Measurements from ENCODE around the gene PKP4. TPM values are rescaled to one million over a fixed set of nuclear protein-coding genes. Genes with fewer than 3 reads are reported as not detected.

PKP4 gene
- total RNA-seq, 1 experiment from 2014 or later = 55.2 TPM

DNA sequence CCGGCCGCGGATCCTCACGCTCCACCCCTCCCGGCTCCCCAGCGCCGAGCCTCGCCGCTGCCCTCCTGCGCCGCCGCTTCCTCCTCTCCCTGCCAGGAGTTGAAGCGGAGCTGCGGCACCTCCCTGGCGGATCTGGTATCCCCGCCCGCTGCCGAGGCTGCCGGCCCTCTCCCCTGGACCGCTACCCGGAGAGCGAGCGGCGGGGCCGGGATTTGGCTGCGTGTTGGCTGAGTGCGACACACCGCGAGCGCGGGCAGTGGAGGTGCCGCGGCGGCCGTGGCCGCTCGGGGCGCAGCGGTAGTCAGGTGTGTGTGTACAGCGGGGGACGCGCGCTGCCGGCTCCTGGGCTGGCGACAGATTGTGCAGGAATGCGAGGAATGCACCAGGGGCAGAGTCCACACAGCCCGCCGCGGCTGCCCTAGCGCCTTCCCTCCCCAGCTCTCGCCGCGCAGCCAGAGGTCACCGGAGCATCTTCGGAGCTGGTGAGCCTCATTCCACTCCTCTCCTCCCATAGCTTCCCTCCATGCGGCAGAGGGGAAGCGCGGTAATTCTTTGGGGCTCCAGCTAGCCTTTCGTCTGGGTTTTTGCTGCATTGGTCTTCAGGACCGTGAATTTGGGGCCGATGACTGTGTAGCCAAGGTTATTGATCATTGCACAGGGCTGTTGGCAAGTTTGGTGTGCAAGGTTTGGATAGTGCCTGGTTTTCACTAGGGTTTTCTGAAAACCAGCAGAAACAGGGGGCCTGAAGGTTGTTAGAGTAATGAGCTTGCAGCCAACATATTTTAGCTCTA lies 1.3 kb downstream of the PKP4 start (continued):
- TF ChIP-seq, protein P1, sequence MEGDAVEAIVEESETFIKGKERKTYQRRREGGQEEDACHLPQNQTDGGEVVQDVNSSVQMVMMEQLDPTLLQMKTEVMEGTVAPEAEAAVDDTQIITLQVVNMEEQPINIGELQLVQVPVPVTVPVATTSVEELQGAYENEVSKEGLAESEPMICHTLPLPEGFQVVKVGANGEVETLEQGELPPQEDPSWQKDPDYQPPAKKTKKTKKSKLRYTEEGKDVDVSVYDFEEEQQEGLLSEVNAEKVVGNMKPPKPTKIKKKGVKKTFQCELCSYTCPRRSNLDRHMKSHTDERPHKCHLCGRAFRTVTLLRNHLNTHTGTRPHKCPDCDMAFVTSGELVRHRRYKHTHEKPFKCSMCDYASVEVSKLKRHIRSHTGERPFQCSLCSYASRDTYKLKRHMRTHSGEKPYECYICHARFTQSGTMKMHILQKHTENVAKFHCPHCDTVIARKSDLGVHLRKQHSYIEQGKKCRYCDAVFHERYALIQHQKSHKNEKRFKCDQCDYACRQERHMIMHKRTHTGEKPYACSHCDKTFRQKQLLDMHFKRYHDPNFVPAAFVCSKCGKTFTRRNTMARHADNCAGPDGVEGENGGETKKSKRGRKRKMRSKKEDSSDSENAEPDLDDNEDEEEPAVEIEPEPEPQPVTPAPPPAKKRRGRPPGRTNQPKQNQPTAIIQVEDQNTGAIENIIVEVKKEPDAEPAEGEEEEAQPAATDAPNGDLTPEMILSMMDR (IDR thresholded peaks at IDR 0.05 in 2 of 3, conservative IDR thresholded peaks at IDR 0.05 in 1 of 3; ENCODE audit: borderline replicate concordance in 1 of 3, insufficient read depth in 1 of 3, low read depth in 2 of 3, low read length in 2 of 3) = peak in 2 of 3 experiments; percentile 40 to 45; a peak in 3 of 6 replicates
- TF ChIP-seq CEBPB (IDR thresholded peaks at IDR 0.05; ENCODE audit: low read depth) (no peak), YY1 (IDR thresholded peaks at IDR 0.05; ENCODE audit: extremely low read depth, insufficient replicate concordance, low read depth, low read length) (peak; percentile 3), SRF (IDR thresholded peaks at IDR 0.05; ENCODE audit: low read depth) (no peak)

DNA sequence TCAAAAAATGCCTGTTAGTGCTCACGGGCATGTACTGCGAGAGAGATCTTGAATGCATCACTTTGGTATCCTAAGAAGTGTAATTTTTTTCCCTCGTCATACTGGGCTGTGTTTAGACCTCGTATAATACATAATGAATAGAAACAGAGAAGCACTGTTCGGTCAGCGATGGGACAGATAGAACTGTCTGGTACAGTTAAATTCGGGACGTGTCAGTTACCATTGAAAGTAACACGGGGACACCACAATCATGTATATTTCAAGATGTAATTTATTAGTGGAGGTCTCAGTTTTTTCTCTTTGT lies 1.8 kb downstream of the PKP4 start:
- no peak for TF ChIP-seq JUND (IDR thresholded peaks at IDR 0.05)
- no peak for TF ChIP-seq CBX3 (IDR thresholded peaks at IDR 0.05; ENCODE audit: low read depth)
- no peak for TF ChIP-seq SP1 (IDR thresholded peaks at IDR 0.05; ENCODE audit: low read depth)
- TF ChIP-seq, protein P2, sequence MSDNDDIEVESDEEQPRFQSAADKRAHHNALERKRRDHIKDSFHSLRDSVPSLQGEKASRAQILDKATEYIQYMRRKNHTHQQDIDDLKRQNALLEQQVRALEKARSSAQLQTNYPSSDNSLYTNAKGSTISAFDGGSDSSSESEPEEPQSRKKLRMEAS (IDR thresholded peaks at IDR 0.05) = no peak
- no peak for TF ChIP-seq RAD21 (IDR thresholded peaks at IDR 0.05; ENCODE audit: low read depth)
- TF ChIP-seq POLR2AphosphoS5 (IDR thresholded peaks at IDR 0.05; ENCODE audit: low read depth, low read length) = no peak
- no peak for TF ChIP-seq CEBPB (IDR thresholded peaks at IDR 0.05; ENCODE audit: low read depth)
- no peak for TF ChIP-seq ELF1 (IDR thresholded peaks at IDR 0.05; ENCODE audit: borderline replicate concordance, low read depth)
- TF ChIP-seq, protein P3, sequence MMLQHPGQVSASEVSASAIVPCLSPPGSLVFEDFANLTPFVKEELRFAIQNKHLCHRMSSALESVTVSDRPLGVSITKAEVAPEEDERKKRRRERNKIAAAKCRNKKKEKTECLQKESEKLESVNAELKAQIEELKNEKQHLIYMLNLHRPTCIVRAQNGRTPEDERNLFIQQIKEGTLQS (IDR thresholded peaks at IDR 0.05) = no peak
- no peak for TF ChIP-seq POLR2A (IDR thresholded peaks at IDR 0.05; ENCODE audit: borderline replicate concordance, extremely low read depth, insufficient read depth, insufficient read length)
- no peak for TF ChIP-seq SIN3A (IDR thresholded peaks at IDR 0.05; ENCODE audit: low read depth)
- no peak for TF ChIP-seq EZH2 (IDR thresholded peaks at IDR 0.05)
- TF ChIP-seq, protein P1 (IDR thresholded peaks at IDR 0.05 in 2 of 3, conservative IDR thresholded peaks at IDR 0.05 in 1 of 3; ENCODE audit: borderline replicate concordance in 1 of 3, insufficient read depth in 1 of 3, low read depth in 2 of 3, low read length in 2 of 3) = no peak
- TF ChIP-seq, protein P4, sequence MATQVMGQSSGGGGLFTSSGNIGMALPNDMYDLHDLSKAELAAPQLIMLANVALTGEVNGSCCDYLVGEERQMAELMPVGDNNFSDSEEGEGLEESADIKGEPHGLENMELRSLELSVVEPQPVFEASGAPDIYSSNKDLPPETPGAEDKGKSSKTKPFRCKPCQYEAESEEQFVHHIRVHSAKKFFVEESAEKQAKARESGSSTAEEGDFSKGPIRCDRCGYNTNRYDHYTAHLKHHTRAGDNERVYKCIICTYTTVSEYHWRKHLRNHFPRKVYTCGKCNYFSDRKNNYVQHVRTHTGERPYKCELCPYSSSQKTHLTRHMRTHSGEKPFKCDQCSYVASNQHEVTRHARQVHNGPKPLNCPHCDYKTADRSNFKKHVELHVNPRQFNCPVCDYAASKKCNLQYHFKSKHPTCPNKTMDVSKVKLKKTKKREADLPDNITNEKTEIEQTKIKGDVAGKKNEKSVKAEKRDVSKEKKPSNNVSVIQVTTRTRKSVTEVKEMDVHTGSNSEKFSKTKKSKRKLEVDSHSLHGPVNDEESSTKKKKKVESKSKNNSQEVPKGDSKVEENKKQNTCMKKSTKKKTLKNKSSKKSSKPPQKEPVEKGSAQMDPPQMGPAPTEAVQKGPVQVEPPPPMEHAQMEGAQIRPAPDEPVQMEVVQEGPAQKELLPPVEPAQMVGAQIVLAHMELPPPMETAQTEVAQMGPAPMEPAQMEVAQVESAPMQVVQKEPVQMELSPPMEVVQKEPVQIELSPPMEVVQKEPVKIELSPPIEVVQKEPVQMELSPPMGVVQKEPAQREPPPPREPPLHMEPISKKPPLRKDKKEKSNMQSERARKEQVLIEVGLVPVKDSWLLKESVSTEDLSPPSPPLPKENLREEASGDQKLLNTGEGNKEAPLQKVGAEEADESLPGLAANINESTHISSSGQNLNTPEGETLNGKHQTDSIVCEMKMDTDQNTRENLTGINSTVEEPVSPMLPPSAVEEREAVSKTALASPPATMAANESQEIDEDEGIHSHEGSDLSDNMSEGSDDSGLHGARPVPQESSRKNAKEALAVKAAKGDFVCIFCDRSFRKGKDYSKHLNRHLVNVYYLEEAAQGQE (IDR thresholded peaks at IDR 0.05; ENCODE audit: low read depth) = no peak
- H3K4me3 ChIP-seq (replicated peaks in 1 of 2; ENCODE audit: low read depth in 1 of 2, low read length in 2 of 2) = peak overlapping the region; percentile 78 to 85
- peaks cover 63% of the 10 kb centered on the region for H3K79me2 ChIP-seq (ENCODE audit: insufficient read depth, low read length)
- H3K9me3 ChIP-seq (ENCODE audit: control insufficient read depth in 1 of 2, insufficient read depth in 1 of 2, low read depth in 1 of 2, low read length in 2 of 2) = no peaks in the 10 kb centered on the region
- H4K20me1 ChIP-seq (ENCODE audit: insufficient read depth) = peaks cover 26% of the 10 kb centered on the region; the same call in 1 of the 2 replicates
- H3K4me2 ChIP-seq (ENCODE audit: low read length) = peak overlapping the region; percentile 95
- no peaks in the 10 kb centered on the region for H3K9me2 ChIP-seq (ENCODE audit: insufficient read depth)
- no peak for ATAC-seq
- CTCF ChIA-PET = no interaction called here
- H3K27ac ChIP-seq (ENCODE audit: low read depth, low read length) = peak overlapping the region; percentile 85; the same call in 1 of the 2 replicates
- H3K36me3 ChIP-seq (ENCODE audit: control insufficient read depth in 1 of 2, insufficient read depth in 2 of 2, low read length in 2 of 2) = no peaks in the 10 kb centered on the region
- peak overlapping the region; percentile 95 for H3K9ac ChIP-seq (ENCODE audit: low read length)
- DNase-seq (ENCODE audit: low read depth, low spot score) = no peak
- H3K4me1 ChIP-seq (ENCODE audit: control insufficient read depth in 1 of 2, insufficient read depth in 2 of 2, low read length in 2 of 2) = peaks cover 22 to 29% of the 10 kb centered on the region in 2 experiments
- no peaks in the 10 kb centered on the region for H3K27me3 ChIP-seq (ENCODE audit: insufficient read depth, low read length)
- intact Hi-C loops (cut with micrococcal nuclease) = loop anchor here (5.0 kb wide), 2 partner anchors 294 to 426 kb away; no protein-coding TSS in a partner anchor
- no TSS peak for BruUV-seq (replicated peaks)
- POLR2A ChIA-PET = no interaction called here
- H2AFZ ChIP-seq (ENCODE audit: low read depth, low read length, poor library complexity, severe bottlenecking) = no peak overlapping the region
- RAD21 ChIA-PET (ENCODE audit: low non-redundant PET in 1 of 2, low total read pairs in 2 of 2, uncharacterized antibody in 2 of 2, unreplicated experiment in 2 of 2) = no interaction called here

Measured in HCT116 (cell line).